Daoy (cell line): Measurements from ENCODE around the gene CALN1. TPM values are rescaled to one million over a fixed set of nuclear protein-coding genes. Genes with fewer than 3 reads are reported as not detected.
"Not testable (repeated sequence)": the region's sequence is repeated elsewhere in the genome, so short reads cannot be mapped to it uniquely, and the experiment has no call there.

Experiments used
- DNase-seq: peaks from one replicate; pipeline ENCODE4 v3.0.0-alpha.2; 2015; ENCODE audit warnings: low read depth
- total RNA-seq: library from RNA; depleted of rRNA; stranded (reverse); fragments of >200 nt; shearing (Covaris generic); gene quantifications from 2 replicates; pipeline ENCODE4 v1.2.3, GENCODE V29; 2014

The CALN1 gene
- total RNA-seq, 1 experiment from 2014 or later, result 2.8 TPM

DNA sequence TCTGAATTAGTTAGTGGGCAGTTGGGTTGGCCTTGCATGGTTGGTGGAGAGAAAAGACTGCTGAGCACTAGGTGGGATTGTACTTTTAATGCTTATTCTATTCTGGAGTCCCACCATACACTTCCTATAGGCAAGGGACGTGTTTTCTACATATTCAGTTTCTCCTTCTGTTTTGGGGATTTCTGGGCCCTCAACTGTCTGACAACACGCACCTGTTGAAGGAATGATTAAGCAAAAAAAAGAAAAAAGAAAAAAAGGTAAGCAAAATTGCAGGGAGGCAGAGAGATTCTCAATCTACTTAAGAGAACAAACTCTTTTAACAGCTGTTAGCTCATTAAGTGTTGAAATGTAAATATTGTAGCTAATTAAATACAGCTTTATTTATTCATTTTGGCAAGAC is 541.3 kb downstream of the CALN1 start:
- DNase-seq, result no peak

DNA sequence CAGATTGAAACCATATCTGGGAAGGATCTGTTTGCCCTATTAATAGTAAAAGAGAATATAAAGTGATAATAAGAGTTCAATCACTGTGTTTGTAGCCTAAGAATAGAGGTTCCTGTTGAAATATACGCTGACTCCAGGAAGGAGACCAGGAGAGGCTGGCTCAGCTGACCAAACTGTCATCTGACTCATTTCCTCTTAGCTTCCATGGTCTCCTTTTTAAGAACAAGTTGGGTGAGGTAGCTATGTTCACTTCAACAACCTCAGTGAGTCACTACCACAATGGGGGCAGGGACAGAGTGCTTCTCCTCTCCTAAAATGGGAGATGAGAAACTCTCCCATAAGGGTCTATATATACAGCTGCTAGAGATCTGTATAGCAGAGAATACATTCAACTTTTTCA is 543.3 kb downstream of the CALN1 start:
- peak; percentile 82 for DNase-seq

- no peak for DNase-seq
Observed at GRCh38 chr7:71867626-71868025, 544.5 kb downstream of the CALN1 start.

DNA sequence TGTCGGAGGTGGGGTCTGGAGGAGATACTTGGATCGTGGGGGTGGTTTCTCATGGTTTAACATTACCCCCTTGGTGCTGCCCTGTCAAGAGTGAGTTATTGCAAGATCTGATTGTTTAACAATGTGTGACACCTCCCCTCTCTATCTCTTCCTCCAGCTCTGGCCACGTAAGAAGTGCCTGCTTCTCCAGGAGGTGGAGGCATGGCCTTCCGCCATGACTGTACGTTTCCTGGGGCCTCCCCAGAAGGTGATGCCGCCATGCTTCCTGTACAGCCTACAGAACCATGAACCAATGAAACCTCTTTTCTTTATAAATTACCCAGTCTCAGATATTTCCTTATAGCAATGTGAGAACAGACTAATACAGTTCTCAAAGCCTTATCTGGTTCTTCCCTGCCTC is 547.0 kb downstream of the CALN1 start:
- DNase-seq, result no peak

- DNase-seq, result no peak
Observed at GRCh38 chr7:71864130-71864529, 548.0 kb downstream of the CALN1 start.

- DNase-seq, result no peak
Observed at GRCh38 chr7:71860572-71860971, 551.6 kb downstream of the CALN1 start.

- peak; percentile 26 for DNase-seq
Observed at GRCh38 chr7:71857338-71857737, 554.8 kb downstream of the CALN1 start.

- no peak for DNase-seq
Observed at GRCh38 chr7:71854546-71855397, 557.4 kb downstream of the CALN1 start.

GRCh38 chr7:71851776-71852498 is 560.2 kb downstream of the CALN1 start:
- DNase-seq, result no peak

DNA sequence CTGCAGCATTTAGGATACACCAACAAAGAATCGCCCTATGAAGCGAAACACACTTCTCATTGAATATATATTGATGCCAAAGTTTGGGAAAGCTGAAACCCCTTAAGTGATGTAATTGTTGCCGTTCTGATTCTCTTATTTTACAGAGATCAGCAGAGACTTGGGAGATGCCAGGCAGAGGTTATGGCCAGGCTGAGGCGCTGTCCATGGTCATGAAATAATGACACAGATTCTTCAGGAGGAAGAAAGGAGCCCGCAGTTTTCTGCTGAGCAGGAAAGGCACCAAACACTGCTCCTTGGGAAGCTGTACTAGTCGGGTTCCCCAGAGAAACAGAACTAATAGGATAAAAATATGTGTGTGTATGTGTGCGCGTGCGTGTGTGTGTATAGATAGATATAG is 566.0 kb downstream of the CALN1 start:
- DNase-seq, result no peak

GRCh38 chr7:71843676-71844075 is 568.5 kb downstream of the CALN1 start:
- DNase-seq, result no peak

DNA sequence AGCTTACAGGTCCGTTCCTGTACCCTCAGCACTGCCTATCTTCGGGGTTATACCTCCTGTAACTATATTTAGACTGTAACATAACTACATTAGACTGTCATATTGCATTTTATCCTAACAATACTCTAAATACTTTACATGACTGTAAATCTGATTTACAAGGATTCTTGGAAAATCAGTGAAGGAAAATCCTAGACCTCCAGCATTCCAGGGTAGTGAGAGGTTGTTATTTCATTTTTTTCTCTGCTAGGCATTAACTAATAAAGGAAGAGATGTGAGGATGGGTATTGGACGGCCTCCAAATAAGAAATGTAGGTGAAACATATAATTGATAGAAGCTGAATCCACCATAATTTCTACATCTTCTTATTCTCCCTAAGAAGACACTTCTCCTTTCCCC is 569.4 kb downstream of the CALN1 start:
- DNase-seq, result no peak

DNA sequence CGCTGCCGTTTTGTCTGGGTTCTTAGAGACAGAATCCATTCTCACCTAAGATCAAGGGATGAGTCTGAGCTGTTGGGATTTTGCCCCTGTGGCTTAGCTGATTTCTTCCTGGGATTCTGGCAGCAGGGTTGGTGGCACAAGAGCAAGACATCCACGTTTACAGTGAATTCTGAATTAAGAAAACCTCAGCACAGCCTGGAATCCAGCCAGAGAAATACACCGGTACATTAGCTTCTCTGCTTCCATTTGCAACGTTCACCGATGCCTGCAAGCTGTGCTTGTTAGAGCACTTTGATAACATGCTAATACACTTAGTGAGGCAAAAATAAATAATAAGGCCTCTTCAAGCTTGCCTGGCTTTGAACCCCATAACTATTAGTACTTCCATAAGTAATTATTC is 569.8 kb downstream of the CALN1 start:
- DNase-seq, result no peak

- peak; percentile 72 for DNase-seq
Observed at GRCh38 chr7:71835056-71835455, 577.1 kb downstream of the CALN1 start.

DNA sequence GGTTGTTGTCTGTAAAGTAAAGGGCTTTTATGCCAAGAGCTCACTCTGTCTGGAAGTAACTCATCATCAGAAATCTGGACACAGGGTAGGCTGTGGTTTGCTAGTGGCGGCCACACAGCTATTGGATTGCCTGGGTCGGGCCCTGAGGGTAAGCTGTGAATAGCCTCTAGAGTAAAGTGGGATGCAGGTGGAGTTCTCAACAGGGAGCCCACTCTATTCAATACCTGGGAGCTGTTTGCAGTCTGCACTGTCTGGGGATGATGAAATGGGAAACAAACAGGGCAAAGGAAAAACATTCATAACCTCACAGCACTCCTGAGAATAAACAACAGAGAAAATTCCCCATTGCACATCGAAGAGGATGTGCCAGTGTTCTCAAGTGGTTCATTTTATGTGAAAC is 582.6 kb downstream of the CALN1 start:
- no peak for DNase-seq

- no peak for DNase-seq
Observed at GRCh38 chr7:71828361-71828760, 583.8 kb downstream of the CALN1 start.

GRCh38 chr7:71826141-71826540 is 586.0 kb downstream of the CALN1 start:
- DNase-seq, result no peak

GRCh38 chr7:71824006-71824760 is 588.0 kb downstream of the CALN1 start:
- DNase-seq, result peak; percentile 87

DNA sequence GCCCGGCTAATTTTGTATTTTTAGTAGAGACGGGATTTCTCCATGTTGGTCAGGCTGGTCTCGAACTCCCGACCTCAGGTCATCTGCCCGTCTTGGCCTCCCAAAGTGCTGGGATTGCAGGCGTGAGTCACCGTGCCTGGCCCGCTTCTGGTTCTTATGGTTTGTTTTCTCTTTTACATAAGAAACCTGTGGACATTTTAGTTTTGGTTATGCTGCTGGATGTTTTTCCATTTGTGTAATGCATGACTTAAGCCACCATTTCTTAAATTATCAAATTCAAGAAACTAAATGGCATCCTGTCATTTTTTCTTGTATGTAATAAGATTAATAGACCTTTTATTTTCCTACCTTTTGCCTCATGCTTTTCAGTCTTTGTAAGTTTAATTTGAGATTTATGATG is 589.7 kb downstream of the CALN1 start:
- not testable (repeated sequence) for DNase-seq

GRCh38 chr7:71817916-71818315 is 594.2 kb downstream of the CALN1 start:
- DNase-seq, result peak; percentile 23

DNA sequence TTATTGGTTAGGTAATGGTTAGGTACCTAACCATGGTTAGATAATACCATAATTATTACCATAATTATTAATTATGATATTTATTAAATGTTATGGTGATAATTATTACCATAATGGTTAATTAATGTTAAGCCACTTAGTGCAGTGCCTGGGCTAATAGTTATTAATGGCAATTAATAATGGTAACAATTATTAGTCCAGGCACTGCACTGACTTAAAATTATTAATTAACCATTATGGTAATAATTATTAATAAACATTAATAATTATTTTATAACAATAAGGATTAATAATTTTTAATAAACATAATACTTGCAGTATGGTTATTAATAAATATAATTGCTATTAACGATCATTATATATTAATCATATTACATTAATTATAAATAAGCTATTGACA is 604.0 kb downstream of the CALN1 start:
- DNase-seq, result no peak

- peak; percentile 49 for DNase-seq
Observed at GRCh38 chr7:71804256-71804655, 607.9 kb downstream of the CALN1 start.
